Fibroblast of mammary gland (primary cell): Measurements from ENCODE around the gene MYH7.
"Not testable (repeated sequence)": the region's sequence is repeated elsewhere in the genome, so short reads cannot be mapped to it uniquely, and the experiment has no call there.

Experiments
- DNase-seq: peaks from one replicate; pipeline ENCODE4 v3.0.0-alpha.2; 2010; ENCODE audit warnings: low read depth
- H3K4me3 ChIP-seq: 2 replicates; pipeline ENCODE4 v1.5.1; 2011; ENCODE audit warnings: low read depth, mild to moderate bottlenecking, low read length, moderate library complexity; ENCODE audit not compliant: control insufficient read depth
- CTCF ChIP-seq: conservative IDR thresholded peaks from 2 replicates; pipeline ENCODE4 v1.5.1; 2011; ENCODE audit warnings: low read depth, low read length, inconsistent platforms; ENCODE audit not compliant: control insufficient read depth, insufficient read depth

Gene MYH7

GRCh38 chr14:23418021-23418420 is 17.4 kb downstream of the MYH7 start:
- no peak for TF ChIP-seq CTCF
- no peak overlapping the region for H3K4me3 ChIP-seq
- DNase-seq: no peak

GRCh38 chr14:23417269-23417668 is 18.2 kb downstream of the MYH7 start:
- not testable (repeated sequence) for H3K4me3 ChIP-seq, DNase-seq

GRCh38 chr14:23416801-23417200 is 18.7 kb downstream of the MYH7 start:
- H3K4me3 ChIP-seq: no peak overlapping the region
- no peak for DNase-seq
- TF ChIP-seq CTCF: no peak

GRCh38 chr14:23415821-23416778 is 19.4 kb downstream of the MYH7 start:
- H3K4me3 ChIP-seq: no peak overlapping the region
- no peak for DNase-seq
- no peak for TF ChIP-seq CTCF

GRCh38 chr14:23414906-23415820 is 20.3 kb downstream of the MYH7 start:
- no peak for TF ChIP-seq CTCF
- DNase-seq: no peak
- no peak overlapping the region for H3K4me3 ChIP-seq

GRCh38 chr14:23414254-23414653 is 21.2 kb downstream of the MYH7 start:
- no peak for TF ChIP-seq CTCF
- no peak overlapping the region for H3K4me3 ChIP-seq
- no peak for DNase-seq

GRCh38 chr14:23413681-23414080 is 21.8 kb downstream of the MYH7 start:
- no peak for TF ChIP-seq CTCF
- DNase-seq: no peak
- H3K4me3 ChIP-seq: no peak overlapping the region
